Lower lobe of right lung (tissue), 2 donors: ENCODE measurements around the gene MYLK4. TPM values are rescaled to one million over a fixed set of nuclear protein-coding genes. Genes with fewer than 3 reads are reported as not detected.
"Not testable (repeated sequence)": the region's sequence is repeated elsewhere in the genome, so short reads cannot be mapped to it uniquely, and the experiment has no call there.

ENCODE experiments used
- ATAC-seq, 2 donors: fragments of 200-7000 bp; cut with Tn5 transposase; one replicate each; pipeline ENCODE4 v1.9.1; 2020 to 2022; ENCODE audit warnings: mild to moderate bottlenecking in 2 of 2, moderate library complexity in 2 of 2
- DNase-seq: peaks from one replicate; pipeline ENCODE4 v3.0.0-alpha.2; 2020
- H3K27ac ChIP-seq: fragments of 200-600 bp; one replicate; pipeline ENCODE4 v1.8.0; 2022
- H3K27me3 ChIP-seq: fragments of 200-600 bp; one replicate; pipeline ENCODE4 v1.8.0; 2022; ENCODE audit warnings: low read depth
- H3K36me3 ChIP-seq: fragments of 200-600 bp; one replicate; pipeline ENCODE4 v1.8.0; 2022; ENCODE audit warnings: mild to moderate bottlenecking
- H3K4me1 ChIP-seq: fragments of 200-600 bp; one replicate; pipeline ENCODE4 v1.8.0; 2022
- H3K4me3 ChIP-seq: fragments of 200-600 bp; one replicate; pipeline ENCODE4 v1.8.0; 2022; ENCODE audit warnings: mild to moderate bottlenecking
- H3K9me3 ChIP-seq: fragments of 200-600 bp; one replicate; pipeline ENCODE4 v1.8.0; 2022
- intact Hi-C: fragments of 100-400 bp; cut with DNase I; formaldehyde crosslinking; loops from one replicate; pipeline ENCODE4 v1.11.0; 2022
- total RNA-seq: library from RNA; stranded (reverse); fragmentation: NEBNext Ultra II Directional; extraction: Animal tissue kit (Norgen Biotek cat#: 25700); gene quantifications from one replicate; pipeline ENCODE4 v1.2.1, GENCODE V29; 2021
- TF ChIP-seq, protein P1 (sequence below): fragments of 200-600 bp; IDR thresholded peaks from one replicate; pipeline ENCODE4 v1.8.0; 2022; ENCODE audit warnings: antibody characterized with exemption, mild to moderate bottlenecking
- donor health status: DM: no; HTN: yes; CAD: no; lungs with severe emphysema.

MYLK4 gene
- total RNA-seq, 1 donor from 2014 or later: 0.56 TPM

- no peaks in the 10 kb centered on the region for H3K9me3 ChIP-seq
- peaks cover 2% of the 10 kb centered on the region for H3K36me3 ChIP-seq
- peak; percentile 96 for ATAC-seq
- H3K27me3 ChIP-seq: no peaks in the 10 kb centered on the region
- H3K4me1 ChIP-seq: peaks cover 39% of the 10 kb centered on the region
- peak within 1 kb of the TSS; percentile 96 for H3K27ac ChIP-seq
- intact Hi-C loops: no loop called here
- TF ChIP-seq, protein P1, sequence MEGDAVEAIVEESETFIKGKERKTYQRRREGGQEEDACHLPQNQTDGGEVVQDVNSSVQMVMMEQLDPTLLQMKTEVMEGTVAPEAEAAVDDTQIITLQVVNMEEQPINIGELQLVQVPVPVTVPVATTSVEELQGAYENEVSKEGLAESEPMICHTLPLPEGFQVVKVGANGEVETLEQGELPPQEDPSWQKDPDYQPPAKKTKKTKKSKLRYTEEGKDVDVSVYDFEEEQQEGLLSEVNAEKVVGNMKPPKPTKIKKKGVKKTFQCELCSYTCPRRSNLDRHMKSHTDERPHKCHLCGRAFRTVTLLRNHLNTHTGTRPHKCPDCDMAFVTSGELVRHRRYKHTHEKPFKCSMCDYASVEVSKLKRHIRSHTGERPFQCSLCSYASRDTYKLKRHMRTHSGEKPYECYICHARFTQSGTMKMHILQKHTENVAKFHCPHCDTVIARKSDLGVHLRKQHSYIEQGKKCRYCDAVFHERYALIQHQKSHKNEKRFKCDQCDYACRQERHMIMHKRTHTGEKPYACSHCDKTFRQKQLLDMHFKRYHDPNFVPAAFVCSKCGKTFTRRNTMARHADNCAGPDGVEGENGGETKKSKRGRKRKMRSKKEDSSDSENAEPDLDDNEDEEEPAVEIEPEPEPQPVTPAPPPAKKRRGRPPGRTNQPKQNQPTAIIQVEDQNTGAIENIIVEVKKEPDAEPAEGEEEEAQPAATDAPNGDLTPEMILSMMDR: peak; percentile 66
- peak; percentile 99 for DNase-seq
- H3K4me3 ChIP-seq: peak within 1 kb of the TSS; percentile 87
These were observed 14.6 kb upstream of the MYLK4 start, which contains the start of gene WRNIP1 for GRCh38 chr6:2765166-2765895. Gene WRNIP1, plus strand, starts transcription at chr6:2765393. Its CDS starts 230 bp downstream, at chr6:2765623.

- peak; percentile 67 for DNase-seq
- peak; percentile 92 for ATAC-seq
- Histone ChIP-seq H3K4me3 (peak overlapping the region; percentile 62), H3K4me1 (peaks cover 32% of the 10 kb centered on the region), H3K27ac (peak overlapping the region; percentile 96), H3K36me3 (no peaks in the 10 kb centered on the region), H3K9me3 (no peaks in the 10 kb centered on the region), H3K27me3 (no peaks in the 10 kb centered on the region)
- intact Hi-C loops: no loop called here
- TF ChIP-seq, protein P1: no peak
These were observed 14.0 kb upstream of the MYLK4 start for GRCh38 chr6:2764610-2765165.

DNA sequence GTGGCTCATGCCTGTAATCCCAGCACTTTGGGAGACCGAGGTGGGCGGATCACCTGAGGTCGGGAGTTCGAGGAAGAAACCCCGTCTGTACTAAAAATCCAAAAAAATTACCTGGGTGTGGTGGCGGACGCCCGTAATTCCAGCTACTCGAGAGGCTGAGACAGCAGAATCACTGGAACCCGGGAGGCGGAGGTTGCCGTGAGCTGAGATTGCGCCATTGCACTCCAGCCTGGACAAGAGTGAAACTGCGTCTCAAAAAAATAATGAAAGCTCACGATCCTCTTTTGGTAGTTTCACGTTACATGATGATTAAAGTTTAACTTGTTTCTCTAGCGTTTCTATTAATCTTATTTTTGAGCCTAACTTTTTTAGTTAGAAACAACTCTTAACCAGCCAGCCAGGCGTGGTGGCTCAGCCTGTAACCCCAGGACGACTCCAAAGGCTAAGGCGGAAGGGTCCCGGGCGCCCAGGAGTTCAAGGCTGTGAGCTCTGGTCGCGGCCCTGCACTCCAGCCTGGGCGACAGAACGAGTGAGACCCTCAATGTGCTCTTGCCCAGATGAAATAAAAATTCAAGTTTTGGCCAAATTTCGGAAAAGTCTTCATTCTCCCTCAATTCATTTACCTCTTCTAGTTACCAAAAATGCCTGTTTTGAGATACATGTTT, 13.3 kb upstream of the MYLK4 start:
- H3K27ac ChIP-seq: peak overlapping the region; percentile 96
- intact Hi-C loops: no loop called here
- H3K27me3 ChIP-seq: no peaks in the 10 kb centered on the region
- H3K4me3 ChIP-seq: peak overlapping the region; percentile 62
- TF ChIP-seq, protein P1: no peak
- peak; percentile 53 for DNase-seq
- H3K4me1 ChIP-seq: peaks cover 27% of the 10 kb centered on the region
- no peaks in the 10 kb centered on the region for H3K9me3 ChIP-seq
- no peak for ATAC-seq
- no peaks in the 10 kb centered on the region for H3K36me3 ChIP-seq

DNA sequence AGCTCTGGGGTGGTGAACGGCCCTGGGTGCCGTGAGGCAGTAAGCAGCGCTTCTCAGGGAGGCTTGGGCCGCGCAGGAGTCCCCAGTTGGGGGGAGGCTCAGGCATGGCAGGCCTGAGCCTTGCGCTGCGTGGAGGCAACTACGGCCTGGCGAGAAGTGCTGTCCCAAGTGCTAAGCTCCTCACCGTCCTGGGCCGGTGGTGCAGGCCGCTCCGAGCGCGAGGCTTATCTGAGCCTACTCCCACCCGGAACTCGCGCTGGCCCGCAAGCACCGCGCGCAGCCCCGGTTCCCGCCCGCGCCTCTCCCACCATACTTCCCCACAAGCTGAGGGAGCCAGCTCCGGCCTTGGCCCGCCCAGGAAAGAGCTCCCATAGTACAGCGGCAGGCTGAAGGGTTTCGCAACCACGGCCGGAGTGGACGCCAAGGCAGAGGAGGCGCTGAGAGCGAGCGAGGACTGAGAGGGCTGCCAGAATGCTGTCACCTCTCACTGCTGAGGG, 12.7 kb upstream of the MYLK4 start:
- intact Hi-C loops: no loop called here
- Histone ChIP-seq H3K9me3 (no peaks in the 10 kb centered on the region), H3K4me3 (peak overlapping the region; percentile 62), H3K36me3 (no peaks in the 10 kb centered on the region), H3K27me3 (no peaks in the 10 kb centered on the region), H3K27ac (no peak overlapping the region), H3K4me1 (peaks cover 20% of the 10 kb centered on the region)
- ATAC-seq (no peak), DNase-seq (peak; percentile 68)
- TF ChIP-seq, protein P1: no peak

DNA sequence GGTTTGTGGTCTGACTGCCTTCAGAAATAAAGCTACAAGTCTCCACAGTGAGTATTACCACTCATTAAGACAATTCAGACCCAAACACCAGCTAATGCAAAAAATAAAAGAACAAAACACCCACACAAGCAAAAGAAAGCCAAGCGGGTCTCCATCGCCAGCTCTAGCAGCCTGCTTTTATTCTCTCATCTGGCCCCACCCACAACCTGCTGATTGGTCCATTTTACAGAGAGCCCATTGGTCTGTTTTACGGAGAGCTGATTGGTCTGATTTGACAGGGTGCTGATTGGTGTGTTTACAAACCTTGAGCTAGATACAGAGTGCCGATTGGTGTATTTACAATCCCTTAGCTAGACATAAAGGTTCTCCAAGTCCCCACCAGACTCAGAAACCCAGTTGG, 12.1 kb upstream of the MYLK4 start:
- ATAC-seq, H3K9me3 ChIP-seq, H3K36me3 ChIP-seq, H3K27ac ChIP-seq, H3K4me3 ChIP-seq, intact Hi-C loops, DNase-seq, H3K27me3 ChIP-seq: not testable (repeated sequence)
- H3K4me1 ChIP-seq: peaks cover 15% of the 10 kb centered on the region
